Ovary (tissue), 9 donors: ENCODE data around the gene DHFR. TPM values are rescaled to one million over a fixed set of nuclear protein-coding genes. Genes with fewer than 3 reads are reported as not detected.

ENCODE experiments used
- DNase-seq, 5 donors: peaks; one replicate each; pipeline ENCODE4 v3.0.0-alpha.2; 2019 to 2020
- H3K27ac ChIP-seq, 2 donors: fragments of 200-600 bp; one replicate each; pipeline versions ENCODE4 v1.5.1 to v1.8.0; 2019 to 2022
- H3K27me3 ChIP-seq: fragments of 200-600 bp; one replicate; pipeline ENCODE4 v1.8.0; 2022
- H3K36me3 ChIP-seq: fragments of 200-600 bp; sonication (generic); one replicate; pipeline ENCODE4 v1.5.1; 2019
- H3K4me1 ChIP-seq: one replicate; pipeline ENCODE4 v1.8.1; 2013; ENCODE audit warnings: mild to moderate bottlenecking, moderate library complexity; ENCODE audit not compliant: insufficient read depth
- H3K4me3 ChIP-seq: fragments of 200-600 bp; sonication (generic); one replicate; pipeline ENCODE4 v1.5.1; 2017
- H3K9me3 ChIP-seq, 2 donors: fragments of 200-600 bp in 1 of 2; sonication (generic) in 1 of 2; one replicate each; pipeline versions ENCODE4 v1.5.1 to v1.8.1; 2013 to 2019; ENCODE audit warnings: mild to moderate bottlenecking in 1 of 2, moderate library complexity in 1 of 2
- CTCF ChIP-seq, 3 donors: fragments of 450-650 bp in 2 of 3; fragments of 200-600 bp in 1 of 3; IDR thresholded peaks; one replicate each; pipeline versions ENCODE4 v1.5.1 to v1.8.0; 2016 to 2022; ENCODE audit warnings: antibody characterized with exemption in 3 of 3, mild to moderate bottlenecking in 1 of 3
- EP300 ChIP-seq: sonication (generic); formaldehyde crosslinking; IDR thresholded peaks from one replicate; pipeline ENCODE4 v1.6.1; 2017; ENCODE audit warnings: antibody characterized with exemption
- POLR2A ChIP-seq: fragments of 450-650 bp; IDR thresholded peaks from one replicate; pipeline ENCODE4 v1.6.1; 2017; ENCODE audit warnings: antibody characterized with exemption, mild to moderate bottlenecking, moderate library complexity
- WGBS, 3 donors: extraction: QIAGEN DNeasy Blood & Tissue Kit in 1 of 3; methylation state at CpG; one replicate each; pipeline versions ENCODE4 v1.1.5 to v1.1.7; 2013 to 2017; 5-methylcytosine and 5-hydroxymethylcytosine counted together
- intact Hi-C, 4 donors: fragments of 100-400 bp; cut with DNase I; formaldehyde crosslinking; loops; one replicate each; pipeline versions ENCODE4 v1.11.0 to v1.15.1; 2022 to 2023
- polyA plus RNA-seq, 2 donors: library from polyadenylated mRNA; stranded (reverse); fragments of 200-250 nt in 1 of 2; fragments of 350-450 nt in 1 of 2; fragmentation: Illumina TruSeq in 1 of 2; extraction: RNeasy Lipid Tissue Mini Kit (QIAGEN cat#74804) in 1 of 2; gene quantifications; one replicate each; pipeline ENCODE4 v1.2.3, GENCODE V29; 2013 to 2014
- total RNA-seq, 7 donors: library from RNA; depleted of rRNA in 2 of 7; stranded (reverse); fragments of >200 nt in 2 of 7; fragmentation: NEBNext Ultra II Directional in 3 of 7; extraction: Animal tissue kit (Norgen Biotek cat#: 25700) in 3 of 7; gene quantifications; one replicate each; pipeline versions ENCODE4 v1.1.0 to v1.2.4, GENCODE V29; 2016 to 2023
- donor health status: DM: no; HTN: no; CAD: no; lungs with moderate emphysema.
- donor health status: DM: no; HTN: no; CAD: no.
- donor health status: Bipolar disorder and iron deficiency.
- donor health status: DM: yes; HTN: yes; CAD: no.
- donor health status: DM: no; HTN: no; CAD: no.
- donor health status: DM: yes; HTN: yes; CAD: no.

DHFR gene
- total and polyA plus RNA-seq, 9 donors = 2.4 to 17.5 (median 8.6) TPM

DNA sequence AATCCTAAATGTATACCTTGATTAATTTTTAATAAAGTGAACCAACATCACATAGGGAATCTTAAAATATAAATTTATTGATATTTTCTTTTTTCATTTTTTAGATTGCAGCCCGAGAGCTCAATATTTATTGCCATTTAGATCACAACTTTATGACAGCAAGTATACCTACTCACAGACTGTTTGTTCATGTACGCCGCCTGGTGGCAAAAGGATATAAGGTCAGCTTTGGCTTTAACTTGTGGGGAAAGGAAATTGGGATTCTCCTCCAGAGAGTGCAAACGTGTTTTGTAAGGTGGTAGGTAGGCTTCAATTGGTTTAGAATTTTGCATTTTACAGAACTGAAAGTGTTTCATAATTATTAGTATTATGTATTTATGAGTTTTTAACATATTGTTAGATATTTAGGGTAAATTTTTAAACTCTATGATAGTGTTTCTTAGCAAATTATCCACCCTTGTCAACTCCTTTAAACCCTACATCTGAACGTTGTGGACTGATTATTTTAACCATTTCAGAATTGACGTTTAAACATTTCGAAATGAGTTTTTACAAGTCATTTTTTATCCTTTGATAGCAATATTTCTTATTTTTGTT lies 17.5 kb upstream of the DHFR start:
- Histone ChIP-seq H3K9me3 (no peaks in the 10 kb centered on the region), H3K36me3 (no peaks in the 10 kb centered on the region), H3K27me3 (no peaks in the 10 kb centered on the region), H3K4me1 (no peaks in the 10 kb centered on the region), H3K4me3 (no peak overlapping the region), H3K27ac (no peak overlapping the region)
- TF ChIP-seq CTCF (IDR thresholded peaks at IDR 0.05) (peak; percentile 38 to 66 (median 47)), EP300 (no peak)
- 16 to 24% (median 23%) methylated on average over 7 of the region's 7 CpGs for WGBS, 3 donors
- DNase-seq = peak; percentile 52 to 74 (median 62)
- intact Hi-C loops = no loop called here

- DNase-seq = no peak
- Histone ChIP-seq H3K4me1 (no peaks in the 10 kb centered on the region), H3K9me3 (no peaks in the 10 kb centered on the region), H3K36me3 (no peaks in the 10 kb centered on the region), H3K4me3 (no peak overlapping the region), H3K27me3 (no peaks in the 10 kb centered on the region), H3K27ac (no peak overlapping the region)
- intact Hi-C loops = no loop called here
- TF ChIP-seq EP300 (no peak), CTCF (IDR thresholded peaks at IDR 0.05) (no peak), POLR2A (no peak)
- WGBS, 3 donors = 83 to 89% (median 86%) methylated on average over 13 to 16 of the region's 16 CpGs
Observed at GRCh38 chr5:80668016-80668969, 13.5 kb upstream of the DHFR start.

DNA sequence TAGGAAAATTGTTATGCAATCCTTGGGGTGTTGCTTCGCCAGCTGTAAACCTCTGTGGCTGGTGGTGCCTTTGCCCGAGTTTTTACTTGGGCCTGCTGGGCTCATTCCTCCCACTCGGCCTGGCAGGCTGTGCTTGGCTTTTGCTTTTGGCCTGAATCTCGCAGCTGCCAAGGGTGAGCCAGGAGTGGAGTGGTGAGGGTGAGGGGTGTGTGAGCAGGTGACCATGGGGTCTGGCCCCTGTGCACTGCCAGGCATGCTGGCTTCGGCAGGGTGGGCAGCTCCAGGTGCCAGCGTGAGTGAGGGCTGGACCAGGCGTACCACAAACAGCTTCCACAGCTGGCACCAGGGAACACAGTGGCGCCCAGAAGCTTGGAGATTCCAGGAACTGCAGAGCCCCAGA lies 12.6 kb upstream of the DHFR start:
- no peaks in the 10 kb centered on the region for H3K36me3 ChIP-seq
- no peak overlapping the region for H3K27ac ChIP-seq
- 78 to 84% (median 83%) methylated on average over 8 of the region's 8 CpGs for WGBS, 3 donors
- no peaks in the 10 kb centered on the region for H3K9me3 ChIP-seq
- intact Hi-C loops = no loop called here
- DNase-seq = no peak
- no peak overlapping the region for H3K4me3 ChIP-seq
- no peaks in the 10 kb centered on the region for H3K27me3 ChIP-seq
- no peak for TF ChIP-seq POLR2A
- no peak for TF ChIP-seq EP300
- TF ChIP-seq CTCF (IDR thresholded peaks at IDR 0.05) = no peak
- H3K4me1 ChIP-seq = no peaks in the 10 kb centered on the region

DNA sequence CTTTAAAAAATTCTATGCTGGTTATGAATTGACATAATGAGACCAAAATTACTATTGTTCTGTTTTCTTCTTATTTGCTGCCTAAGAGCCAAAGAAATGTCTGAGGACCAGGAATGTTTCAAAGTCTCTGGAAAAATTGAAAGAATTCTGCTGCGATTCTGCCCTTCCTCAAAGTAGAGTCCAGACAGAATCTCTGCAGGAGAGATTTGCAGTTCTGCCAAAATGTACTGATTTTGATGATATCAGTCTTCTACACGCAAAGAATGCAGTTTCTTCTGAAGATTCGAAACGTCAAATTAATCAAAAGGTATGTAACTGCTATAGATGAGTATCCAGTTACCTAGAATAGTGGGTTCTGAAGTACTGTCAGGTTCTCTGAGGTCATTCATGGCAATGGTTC lies 10.3 kb upstream of the DHFR start:
- Histone ChIP-seq H3K27me3 (no peaks in the 10 kb centered on the region), H3K4me1 (no peaks in the 10 kb centered on the region), H3K4me3 (no peak overlapping the region), H3K36me3 (no peaks in the 10 kb centered on the region), H3K27ac (no peak overlapping the region), H3K9me3 (no peaks in the 10 kb centered on the region)
- TF ChIP-seq CTCF (IDR thresholded peaks at IDR 0.05) = no peak
- TF ChIP-seq POLR2A = no peak
- no peak for TF ChIP-seq EP300
- intact Hi-C loops = no loop called here
- no peak for DNase-seq
- 87 to 92% (median 91%) methylated on average over 4 of the region's 4 CpGs for WGBS, 3 donors
